Kidney (tissue), 14 donors: ENCODE measurements around the gene STX8. TPM values are rescaled to one million over a fixed set of nuclear protein-coding genes. Genes with fewer than 3 reads are reported as not detected.

Experiments used
- DNase-seq, 5 donors: peaks; one replicate each; pipeline ENCODE4 v3.0.0-alpha.2; 2013 to 2020
- FAIRE-seq: peaks from 2 replicates; lab custom pipeline; 2012; peaks lifted over from hg19 to GRCh38; lab: Jason Lieb, UNC
- H3K27ac ChIP-seq, 2 donors: one replicate each; pipeline ENCODE4 v1.7.0; 2013; ENCODE audit warnings: low read depth in 2 of 2, low read length in 2 of 2, inconsistent platforms in 1 of 2
- H3K27me3 ChIP-seq: one replicate; pipeline ENCODE4 v1.7.1; 2013; ENCODE audit warnings: low read length, inconsistent platforms; ENCODE audit not compliant: control insufficient read depth, insufficient read depth
- H3K36me3 ChIP-seq, 3 donors: one replicate each; pipeline versions ENCODE4 v1.7.0 to v1.7.1; 2013; ENCODE audit warnings: low read length in 3 of 3, control low read depth in 1 of 3, inconsistent platforms in 1 of 3; ENCODE audit not compliant: insufficient read depth in 3 of 3, control insufficient read depth in 2 of 3
- H3K4me1 ChIP-seq, 3 donors: one replicate each; pipeline versions ENCODE4 v1.7.0 to v1.7.1; 2013; ENCODE audit warnings: low read length in 3 of 3, inconsistent platforms in 1 of 3, low read depth in 1 of 3; ENCODE audit not compliant: control insufficient read depth in 2 of 3, insufficient read depth in 2 of 3
- H3K4me3 ChIP-seq, 3 donors: one replicate each; pipeline versions ENCODE4 v1.7.0 to v1.8.1; 2013; ENCODE audit warnings: low read length in 3 of 3, control low read depth in 1 of 3, inconsistent platforms in 1 of 3
- H3K9ac ChIP-seq, 3 donors: one replicate each; pipeline versions ENCODE4 v1.7.0 to v1.7.1; 2013; ENCODE audit warnings: low read length in 3 of 3, control low read depth in 1 of 3, inconsistent platforms in 1 of 3
- H3K9me3 ChIP-seq, 3 donors: one replicate each; pipeline versions ENCODE4 v1.7.0 to v1.7.1; 2013; ENCODE audit warnings: low read length in 3 of 3, control low read depth in 1 of 3, inconsistent platforms in 1 of 3; ENCODE audit not compliant: control insufficient read depth in 2 of 3, insufficient read depth in 1 of 3
- intact Hi-C: fragments of 100-400 bp; cut with DNase I; formaldehyde crosslinking; loops from one replicate; pipeline ENCODE4 v1.11.1; 2022
- polyA plus RNA-seq: library from polyadenylated mRNA; stranded (reverse); fragments of 350-450 nt; fragmentation: Illumina TruSeq; extraction: RNeasy Lipid Tissue Mini Kit (QIAGEN cat#74804); gene quantifications from one replicate; pipeline ENCODE4 v1.2.3, GENCODE V29; 2014; ENCODE audit warnings: low read depth, low replicate concordance; ENCODE audit not compliant: insufficient read depth
- total RNA-seq: library from RNA; stranded (reverse); fragmentation: NEBNext Ultra II Directional; extraction: Animal tissue kit (Norgen Biotek cat#: 25700); gene quantifications from one replicate; pipeline ENCODE4 v1.2.1, GENCODE V29; 2021
- TF ChIP-seq, protein P1 (sequence below): IDR thresholded peaks from 3 replicates; pipeline ENCODE4 v1.5.1; 2012; ENCODE audit warnings: mild to moderate bottlenecking, moderate library complexity, borderline replicate concordance; ENCODE audit not compliant: insufficient read depth; ENCODE audit errors: extremely low read depth
- donor health status: control.
- donor health status: control.
- donor health status: control.
- donor health status: control.
- donor health status: control.
- donor health status: DM: yes; HTN: yes; CAD: no.
- donor health status: Normal renal cell carcinoma (clear cell type).

STX8 gene
- total and polyA plus RNA-seq, 2 donors from 2014 or later, result 67.2 to 127 TPM

DNA sequence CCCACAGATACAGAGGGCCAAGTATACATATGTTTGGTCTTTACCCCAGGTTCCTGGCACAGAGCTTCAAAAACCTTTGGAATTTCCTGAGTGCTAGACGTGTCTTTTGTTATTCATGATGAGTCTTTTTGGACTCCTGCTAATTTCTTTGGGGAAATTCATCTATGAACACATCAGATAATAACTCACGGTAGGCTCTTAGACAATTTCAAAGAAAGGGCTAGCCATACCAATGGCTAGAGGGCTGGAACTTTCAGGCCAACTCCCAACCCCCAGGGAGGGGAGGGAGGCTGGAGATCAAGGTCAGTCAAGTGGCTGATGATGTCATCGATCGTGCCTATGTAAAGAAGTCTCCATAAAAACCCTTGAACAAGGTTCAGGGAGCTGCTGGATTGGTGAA lies 101.9 kb downstream of the STX8 start:
- Histone ChIP-seq H3K27me3 (no peaks in the 10 kb centered on the region), H3K9me3 (no peaks in the 10 kb centered on the region), H3K9ac (no peak overlapping the region), H3K4me1 (no peaks in the 10 kb centered on the region), H3K4me3 (no peak overlapping the region), H3K36me3 (peaks cover 0 to 5% (median 0%) of the 10 kb centered on the region in 3 donors), H3K27ac (no peak overlapping the region)
- FAIRE-seq, result no peak
- intact Hi-C loops, result no loop called here
- TF ChIP-seq, protein P1, sequence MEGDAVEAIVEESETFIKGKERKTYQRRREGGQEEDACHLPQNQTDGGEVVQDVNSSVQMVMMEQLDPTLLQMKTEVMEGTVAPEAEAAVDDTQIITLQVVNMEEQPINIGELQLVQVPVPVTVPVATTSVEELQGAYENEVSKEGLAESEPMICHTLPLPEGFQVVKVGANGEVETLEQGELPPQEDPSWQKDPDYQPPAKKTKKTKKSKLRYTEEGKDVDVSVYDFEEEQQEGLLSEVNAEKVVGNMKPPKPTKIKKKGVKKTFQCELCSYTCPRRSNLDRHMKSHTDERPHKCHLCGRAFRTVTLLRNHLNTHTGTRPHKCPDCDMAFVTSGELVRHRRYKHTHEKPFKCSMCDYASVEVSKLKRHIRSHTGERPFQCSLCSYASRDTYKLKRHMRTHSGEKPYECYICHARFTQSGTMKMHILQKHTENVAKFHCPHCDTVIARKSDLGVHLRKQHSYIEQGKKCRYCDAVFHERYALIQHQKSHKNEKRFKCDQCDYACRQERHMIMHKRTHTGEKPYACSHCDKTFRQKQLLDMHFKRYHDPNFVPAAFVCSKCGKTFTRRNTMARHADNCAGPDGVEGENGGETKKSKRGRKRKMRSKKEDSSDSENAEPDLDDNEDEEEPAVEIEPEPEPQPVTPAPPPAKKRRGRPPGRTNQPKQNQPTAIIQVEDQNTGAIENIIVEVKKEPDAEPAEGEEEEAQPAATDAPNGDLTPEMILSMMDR, result no peak
- no peak for DNase-seq

- Histone ChIP-seq H3K4me1 (no peaks in the 10 kb centered on the region), H3K9me3 (no peaks in the 10 kb centered on the region), H3K36me3 (peaks cover 0 to 5% (median 0%) of the 10 kb centered on the region in 3 donors), H3K27me3 (no peaks in the 10 kb centered on the region), H3K9ac (no peak overlapping the region), H3K27ac (no peak overlapping the region), H3K4me3 (no peak overlapping the region)
- no peak for DNase-seq
- TF ChIP-seq, protein P1, result no peak
- no peak for FAIRE-seq
- intact Hi-C loops, result no loop called here
Measured at GRCh38 chr17:9472541-9472940, 103.1 kb downstream of the STX8 start.

DNA sequence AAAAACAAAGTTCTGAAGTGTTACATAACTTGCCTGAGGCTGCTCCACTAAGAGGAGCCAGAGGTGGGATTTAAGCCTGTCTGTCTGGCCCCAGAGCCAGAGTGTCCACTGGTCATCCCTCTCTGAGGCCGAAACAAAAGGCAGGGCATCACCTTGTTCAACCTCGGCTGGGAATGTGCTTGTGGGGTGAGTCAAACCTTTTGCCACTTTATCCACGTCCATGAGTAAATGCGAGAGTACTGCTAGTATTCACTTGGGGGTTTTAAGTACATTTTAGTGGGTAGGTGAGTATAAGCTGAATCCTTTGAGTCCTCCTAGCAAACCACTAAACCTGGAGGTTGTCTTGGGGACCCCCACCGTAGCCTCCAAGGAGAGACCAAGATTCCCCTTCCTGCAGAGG lies 103.5 kb downstream of the STX8 start:
- Histone ChIP-seq H3K36me3 (peaks cover 0 to 5% (median 0%) of the 10 kb centered on the region in 3 donors), H3K4me3 (no peak overlapping the region), H3K27ac (no peak overlapping the region), H3K9me3 (no peaks in the 10 kb centered on the region), H3K4me1 (no peaks in the 10 kb centered on the region), H3K27me3 (no peaks in the 10 kb centered on the region), H3K9ac (no peak overlapping the region)
- no peak for FAIRE-seq
- intact Hi-C loops, result no loop called here
- TF ChIP-seq, protein P1, result no peak
- no peak for DNase-seq

DNA sequence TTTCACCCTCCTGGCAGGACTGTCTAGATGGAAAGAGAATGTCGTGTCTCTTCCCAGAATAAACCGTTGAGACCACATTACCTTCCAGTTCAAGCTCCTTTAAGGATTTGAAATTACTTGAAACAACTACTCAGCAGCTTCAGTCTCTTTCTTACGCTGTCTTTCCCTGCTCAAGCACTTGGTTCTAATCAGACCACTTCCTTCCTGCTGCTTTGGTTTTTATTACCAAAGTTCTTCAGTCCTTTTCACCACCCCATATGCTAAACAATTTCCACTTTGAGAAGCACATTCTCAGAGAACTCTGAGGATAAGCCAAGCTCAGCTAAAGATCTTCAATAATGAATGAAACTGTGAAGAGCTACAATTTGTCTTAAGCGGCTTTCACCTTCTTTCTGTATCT lies 105.4 kb downstream of the STX8 start:
- no peak overlapping the region for H3K4me3 ChIP-seq
- H3K9ac ChIP-seq, result no peak overlapping the region
- intact Hi-C loops, result no loop called here
- FAIRE-seq (no peak), DNase-seq (peak in 1 of 5 donors; percentile 6)
- H3K27me3 ChIP-seq, result no peaks in the 10 kb centered on the region
- no peaks in the 10 kb centered on the region for H3K4me1 ChIP-seq
- TF ChIP-seq, protein P1, result no peak
- H3K36me3 ChIP-seq, result peaks cover 0 to 5% (median 0%) of the 10 kb centered on the region in 3 donors
- no peaks in the 10 kb centered on the region for H3K9me3 ChIP-seq
- no peak overlapping the region for H3K27ac ChIP-seq
